Measurements from ENCODE around the gene TM9SF4.

TM9SF4 gene, protein sequence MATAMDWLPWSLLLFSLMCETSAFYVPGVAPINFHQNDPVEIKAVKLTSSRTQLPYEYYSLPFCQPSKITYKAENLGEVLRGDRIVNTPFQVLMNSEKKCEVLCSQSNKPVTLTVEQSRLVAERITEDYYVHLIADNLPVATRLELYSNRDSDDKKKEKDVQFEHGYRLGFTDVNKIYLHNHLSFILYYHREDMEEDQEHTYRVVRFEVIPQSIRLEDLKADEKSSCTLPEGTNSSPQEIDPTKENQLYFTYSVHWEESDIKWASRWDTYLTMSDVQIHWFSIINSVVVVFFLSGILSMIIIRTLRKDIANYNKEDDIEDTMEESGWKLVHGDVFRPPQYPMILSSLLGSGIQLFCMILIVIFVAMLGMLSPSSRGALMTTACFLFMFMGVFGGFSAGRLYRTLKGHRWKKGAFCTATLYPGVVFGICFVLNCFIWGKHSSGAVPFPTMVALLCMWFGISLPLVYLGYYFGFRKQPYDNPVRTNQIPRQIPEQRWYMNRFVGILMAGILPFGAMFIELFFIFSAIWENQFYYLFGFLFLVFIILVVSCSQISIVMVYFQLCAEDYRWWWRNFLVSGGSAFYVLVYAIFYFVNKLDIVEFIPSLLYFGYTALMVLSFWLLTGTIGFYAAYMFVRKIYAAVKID

DNA sequence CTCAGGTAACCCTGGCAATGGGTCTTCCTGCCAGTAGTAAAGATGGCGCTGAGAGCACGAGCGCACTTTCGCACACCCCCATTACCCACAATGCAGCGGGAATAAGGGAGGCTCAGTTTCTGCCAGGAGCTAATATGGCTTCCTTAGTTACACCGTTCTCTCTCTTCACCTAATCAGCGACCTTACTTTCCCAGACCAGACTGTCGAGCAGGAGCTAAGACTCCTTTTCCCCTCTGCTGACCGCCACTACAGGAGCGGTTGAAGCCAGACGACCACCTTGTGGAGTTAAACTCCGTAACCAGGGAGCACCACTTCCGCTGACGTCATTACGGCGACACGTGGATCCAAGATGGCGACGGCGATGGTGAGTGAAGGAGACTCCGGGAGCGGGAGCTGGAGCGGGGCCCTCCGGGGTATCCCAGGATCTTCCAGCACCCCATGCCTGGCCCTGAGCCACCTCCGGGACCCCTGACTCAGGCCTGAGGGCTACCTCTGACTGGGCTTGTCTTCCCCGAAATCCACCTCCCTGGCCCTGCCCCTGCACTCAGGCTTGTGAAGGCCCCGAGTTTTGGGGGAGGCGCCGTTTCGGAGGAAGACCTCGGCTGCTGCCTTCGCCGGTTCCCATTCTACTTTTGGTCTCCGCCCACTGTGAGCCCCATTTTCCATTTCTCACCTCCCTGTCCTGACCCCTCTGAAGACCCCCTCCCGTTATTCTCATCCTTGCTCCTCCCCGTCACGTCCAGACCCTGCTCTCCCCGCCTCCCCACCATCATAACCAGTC lies at the start of gene TM9SF4:
TSS of gene TM9SF4 (plus strand) at position 323 of the 781 bp plus-strand sequence. CDS start at position 350, 27 bp downstream.
- DNase-seq: peak; percentile 90

DNA sequence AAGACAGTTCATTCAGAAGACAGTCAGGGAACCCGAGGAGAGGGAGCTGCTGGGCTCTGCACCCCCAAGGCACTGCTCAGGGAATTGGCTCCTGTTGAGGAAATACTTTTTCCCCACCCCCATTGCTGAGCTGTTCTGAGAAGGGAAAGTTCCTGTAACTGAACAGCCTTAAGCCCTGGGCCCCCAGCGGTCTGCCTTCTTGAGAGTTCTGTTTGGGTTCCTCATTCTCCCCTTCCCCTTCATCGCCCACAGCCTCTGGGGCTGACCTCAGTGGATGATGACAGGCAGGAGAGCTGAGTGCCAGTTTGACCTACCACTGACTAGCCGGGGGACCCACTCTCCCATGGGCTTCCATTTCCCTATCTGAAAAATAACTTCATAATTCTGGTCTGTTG lies 46.7 kb upstream of the TM9SF4 start:
- DNase-seq: no peak

DNA sequence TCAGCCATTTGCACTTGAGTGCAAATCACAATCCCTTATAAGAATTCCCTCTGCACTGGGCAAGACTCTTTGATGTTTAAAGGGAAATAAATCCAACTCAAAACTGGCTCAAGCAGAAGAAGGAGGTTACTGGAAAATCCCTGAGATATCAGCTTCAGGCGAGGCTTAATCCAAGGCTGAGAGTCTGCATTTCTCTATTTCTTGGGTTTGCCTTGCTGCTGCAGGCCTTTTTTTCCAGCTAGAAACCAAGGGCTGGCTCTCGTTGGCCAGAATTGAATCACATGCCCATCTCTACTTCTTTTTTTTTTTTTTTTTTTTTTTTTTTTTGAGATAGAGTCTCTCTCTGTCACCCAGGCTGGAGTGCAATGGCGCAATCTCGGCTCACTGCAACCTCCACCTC lies 45.8 kb upstream of the TM9SF4 start:
- no peak for DNase-seq

DNA sequence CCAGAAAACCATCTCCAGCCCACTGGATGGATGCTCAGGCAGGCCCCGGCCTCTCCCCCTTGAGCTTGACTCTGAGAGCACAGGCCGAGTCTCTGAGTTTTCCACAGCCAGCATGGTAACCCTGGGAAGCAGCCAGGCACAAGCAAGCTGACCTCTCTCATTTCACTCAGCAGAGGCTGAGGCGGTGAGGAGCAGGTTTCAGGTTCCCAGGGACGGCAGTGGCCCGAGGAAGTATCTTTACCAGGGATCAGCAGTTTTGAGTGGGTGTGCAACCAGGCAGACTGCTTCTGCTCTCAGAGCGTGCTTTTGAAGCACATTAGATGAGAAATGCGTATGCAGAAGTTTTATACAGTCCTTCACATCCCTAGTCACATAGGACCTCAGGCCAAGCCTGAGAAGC lies 44.8 kb upstream of the TM9SF4 start:
- no peak for DNase-seq

DNA sequence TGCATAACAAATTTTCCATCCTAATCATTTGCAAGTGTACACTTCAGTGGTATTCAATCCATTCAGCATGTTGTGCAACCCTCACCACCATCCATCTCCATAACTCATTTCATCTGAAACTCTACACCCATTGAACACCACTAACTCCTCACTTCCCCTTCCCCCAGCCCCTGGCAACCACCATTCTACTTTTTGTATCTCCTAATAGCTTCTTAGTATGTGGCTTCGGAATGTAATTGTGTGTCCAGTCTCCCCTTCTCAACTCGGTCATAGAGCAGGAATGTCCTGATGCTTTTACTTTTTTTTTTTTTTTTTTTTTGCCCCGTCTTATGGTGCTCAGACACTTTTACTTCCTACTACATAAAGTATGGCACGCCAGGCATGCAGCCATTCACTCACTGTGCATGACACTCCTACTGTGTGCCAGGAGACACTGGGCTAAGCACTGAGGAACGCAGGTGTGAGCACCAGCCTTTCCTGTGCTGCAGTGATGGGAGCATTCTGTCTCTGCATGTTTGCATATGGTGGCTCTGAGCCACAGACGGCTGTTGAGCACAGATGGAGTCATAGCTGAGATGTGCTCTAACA lies 42.2 kb upstream of the TM9SF4 start:
- no peak for DNase-seq

GRCh38 chr20:32068174-32068573 lies 41.3 kb upstream of the TM9SF4 start:
- DNase-seq: no peak

GRCh38 chr20:32069711-32070110 lies 39.8 kb upstream of the TM9SF4 start:
- no peak for DNase-seq

GRCh38 chr20:32070282-32070681 lies 39.2 kb upstream of the TM9SF4 start:
- DNase-seq: no peak

- DNase-seq: no peak
Observed at GRCh38 chr20:32070690-32071213, 38.8 kb upstream of the TM9SF4 start.

DNA sequence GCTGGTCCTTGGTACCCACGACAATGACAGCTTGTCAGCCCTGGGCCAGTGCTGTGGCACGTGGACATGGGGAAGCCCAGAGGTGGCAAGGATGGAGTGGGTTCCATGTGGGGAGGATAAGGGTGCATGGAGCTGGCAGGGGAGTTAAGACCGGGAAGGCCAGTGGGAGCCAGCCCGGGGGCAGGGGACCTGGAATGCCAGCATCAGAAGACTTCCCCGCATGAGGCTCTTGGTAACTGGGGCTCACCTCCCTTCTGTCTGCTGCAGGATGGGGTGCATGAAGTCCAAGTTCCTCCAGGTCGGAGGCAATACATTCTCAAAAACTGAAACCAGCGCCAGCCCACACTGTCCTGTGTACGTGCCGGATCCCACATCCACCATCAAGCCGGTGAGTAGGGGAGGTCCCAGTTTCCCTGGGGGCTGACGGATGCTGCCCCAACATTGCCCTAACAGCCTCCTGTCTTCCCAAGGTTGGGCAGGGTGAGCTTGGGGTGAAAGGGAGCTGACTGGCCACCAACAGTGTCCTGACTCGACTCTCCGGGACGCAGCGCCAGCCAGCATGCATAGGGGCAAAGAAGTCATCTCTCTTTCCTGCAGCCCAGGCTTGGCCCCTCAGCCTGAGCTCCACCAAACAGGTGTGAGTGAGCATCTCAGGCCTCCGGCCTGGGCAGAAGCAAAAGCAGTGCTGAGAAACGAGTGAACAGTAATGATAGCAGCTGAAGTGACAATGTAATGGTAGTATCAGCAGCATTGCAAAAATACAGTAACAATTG lies 37.9 kb upstream of the TM9SF4 start:
- no peak for DNase-seq

DNA sequence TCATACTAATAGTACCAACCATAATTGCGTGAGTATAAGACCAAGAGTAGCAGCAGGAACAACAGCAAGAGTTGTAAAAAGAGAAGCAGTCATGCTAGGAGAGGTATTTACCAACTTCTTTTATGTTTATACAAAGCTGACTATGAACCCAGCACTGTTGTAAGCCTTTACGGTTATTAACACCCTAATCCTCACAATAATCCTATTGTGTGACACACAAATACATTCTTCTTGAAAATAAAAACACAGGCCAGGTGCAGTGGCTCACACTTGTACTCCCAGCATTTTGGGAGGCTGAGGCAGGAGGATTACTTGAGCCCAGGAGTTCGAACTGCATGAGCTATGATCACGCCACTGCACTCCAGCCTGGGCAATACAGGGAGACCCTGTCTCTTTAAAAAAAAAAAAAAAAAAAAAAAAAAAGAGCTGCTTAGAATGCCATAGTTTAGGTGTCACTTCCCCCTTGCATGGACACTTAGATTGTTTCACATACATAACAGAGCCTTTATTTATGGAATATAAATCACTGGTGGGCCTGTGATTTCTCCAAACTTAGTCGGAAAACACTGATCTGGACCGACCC lies 37.3 kb upstream of the TM9SF4 start:
- DNase-seq: no peak

DNA sequence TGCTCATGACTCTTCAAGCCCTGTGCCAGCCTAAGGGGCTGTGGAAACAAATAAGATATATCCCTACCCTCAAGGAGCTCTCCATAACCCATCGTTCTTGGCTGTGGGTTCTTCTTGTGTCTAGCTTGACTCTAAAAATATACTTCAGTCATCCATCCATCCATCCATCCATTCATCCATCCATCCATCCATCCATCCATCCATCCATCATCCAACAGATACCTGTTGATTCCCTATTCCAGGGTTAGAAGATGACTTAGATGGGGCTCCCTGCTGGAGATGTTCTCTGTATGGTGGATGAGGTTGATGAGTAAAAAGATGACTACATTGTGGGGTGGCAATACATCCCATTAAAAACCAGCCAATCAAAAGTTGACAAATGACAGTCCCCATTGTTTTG lies 34.0 kb upstream of the TM9SF4 start:
- DNase-seq: no peak

GRCh38 chr20:32077190-32077589 lies 32.3 kb upstream of the TM9SF4 start:
- DNase-seq: no peak

- no peak for DNase-seq
Observed at GRCh38 chr20:32078322-32078721, 31.2 kb upstream of the TM9SF4 start.

- DNase-seq: no peak
Observed at GRCh38 chr20:32078791-32079190, 30.7 kb upstream of the TM9SF4 start.

DNA sequence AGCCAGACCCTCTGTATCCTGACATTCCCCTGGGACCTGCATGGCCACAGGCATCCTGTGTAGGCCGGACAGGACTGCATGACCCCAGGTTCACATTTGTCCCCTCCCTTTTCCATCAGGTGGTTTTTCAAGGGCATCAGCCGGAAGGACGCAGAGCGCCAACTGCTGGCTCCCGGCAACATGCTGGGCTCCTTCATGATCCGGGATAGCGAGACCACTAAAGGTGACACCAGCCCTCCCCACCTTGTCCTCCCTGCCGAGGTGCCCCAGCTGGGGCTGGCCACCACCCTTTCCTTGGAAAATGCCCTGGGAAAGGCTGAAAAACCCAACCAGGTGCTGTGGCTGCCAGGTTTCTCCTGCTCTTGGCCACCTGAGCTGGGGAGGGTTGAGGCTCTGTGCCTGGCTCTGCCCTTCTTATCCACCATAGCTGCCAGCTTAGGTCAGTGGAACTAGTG lies 29.8 kb upstream of the TM9SF4 start:
- no peak for DNase-seq

DNA sequence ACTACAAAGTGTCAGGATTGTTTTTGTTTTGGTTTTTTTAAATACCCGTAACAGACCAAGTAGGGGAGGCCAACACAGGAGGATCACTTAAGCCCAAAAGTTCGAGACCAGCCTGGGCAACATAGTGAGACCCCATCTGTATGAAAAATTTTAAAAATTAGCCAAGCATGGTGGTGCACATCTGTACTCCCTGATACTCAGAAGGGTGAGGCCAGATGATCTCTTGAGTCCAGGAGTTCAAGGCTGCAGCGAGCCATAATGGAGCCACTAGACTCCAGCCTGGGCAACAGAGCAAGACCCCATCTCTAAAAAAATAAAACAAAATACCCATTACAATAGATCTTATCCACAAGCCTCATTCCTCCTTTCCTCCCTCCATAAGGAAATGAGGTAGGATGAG lies 28.7 kb upstream of the TM9SF4 start:
- DNase-seq: no peak

GRCh38 chr20:32083469-32083868 lies 26.0 kb upstream of the TM9SF4 start:
- DNase-seq: no peak

DNA sequence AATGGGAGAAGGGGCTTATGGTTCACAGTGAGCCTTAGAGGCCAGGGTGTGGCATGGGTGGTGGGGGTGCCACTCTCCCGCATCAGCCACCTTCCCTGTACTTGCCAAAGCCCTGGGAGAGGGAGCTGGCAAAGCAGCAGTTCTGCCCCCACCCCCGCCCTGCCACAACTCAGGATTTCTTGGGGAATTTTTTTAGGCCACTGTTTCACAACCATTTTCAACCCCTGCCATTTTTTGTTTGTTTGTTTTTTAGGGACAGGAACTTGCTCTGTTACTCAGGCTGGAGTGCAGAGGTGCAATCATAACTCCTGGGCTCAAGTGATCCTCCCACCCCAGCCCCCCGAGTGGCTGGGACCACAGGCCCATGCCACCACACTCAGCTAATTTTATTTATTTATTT lies 22.4 kb upstream of the TM9SF4 start:
- DNase-seq: no peak

- no peak for DNase-seq
Observed at GRCh38 chr20:32088759-32089158, 20.8 kb upstream of the TM9SF4 start.

GRCh38 chr20:32089637-32090362 lies 19.7 kb upstream of the TM9SF4 start:
- no peak for DNase-seq

Measured in stimulated activated naive CD4-positive, alpha-beta T cell treated with Interleukin-2 at 50 U/mL for 16 hours (primary cell).